Measurements from ENCODE around the gene LDHA. TPM values are rescaled to one million over a fixed set of nuclear protein-coding genes. Genes with fewer than 3 reads are reported as not detected.
A peak's percentile ranks its signal among the peaks of the same experiment; 100 is the strongest.

Gene LDHA
- total RNA-seq, 2 donors from 2014 or later = 94.6 to 147 TPM

DNA sequence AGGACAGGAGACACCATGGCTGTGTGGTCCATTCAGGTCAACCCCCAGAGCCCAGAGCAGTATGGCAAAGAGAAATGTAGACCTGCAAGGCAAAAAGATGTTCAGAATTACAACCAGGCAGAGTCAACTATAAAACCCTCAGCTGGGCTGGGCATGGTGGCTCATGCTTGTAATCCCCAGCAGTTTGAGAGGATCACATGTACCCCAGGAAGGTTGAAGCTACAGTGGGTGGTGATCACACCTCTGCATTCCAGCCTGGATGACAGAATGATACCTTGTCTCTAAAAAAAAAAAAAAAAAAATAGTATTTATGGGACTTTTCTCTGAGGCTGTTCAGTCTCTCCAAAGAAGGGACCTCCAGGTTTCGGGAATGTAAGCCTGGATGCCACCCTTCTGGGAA lies 18.4 kb upstream of the LDHA start:
- Histone ChIP-seq H3K4me3 (no peak overlapping the region), H3K27me3 (no peaks in the 10 kb centered on the region), H3K36me3 (replicated peaks in 1 of 2; ENCODE audit: insufficient read depth in 1 of 2, low read depth in 2 of 2) (no peaks in the 10 kb centered on the region), H3K27ac (no peak overlapping the region), H3K4me1 (no peaks in the 10 kb centered on the region), H3K9me3 (no peaks in the 10 kb centered on the region)
- DNase-seq (no peak), ATAC-seq (no peak)
- intact Hi-C loops (cut with DNase I) = no loop called here
- TF ChIP-seq, protein P1, sequence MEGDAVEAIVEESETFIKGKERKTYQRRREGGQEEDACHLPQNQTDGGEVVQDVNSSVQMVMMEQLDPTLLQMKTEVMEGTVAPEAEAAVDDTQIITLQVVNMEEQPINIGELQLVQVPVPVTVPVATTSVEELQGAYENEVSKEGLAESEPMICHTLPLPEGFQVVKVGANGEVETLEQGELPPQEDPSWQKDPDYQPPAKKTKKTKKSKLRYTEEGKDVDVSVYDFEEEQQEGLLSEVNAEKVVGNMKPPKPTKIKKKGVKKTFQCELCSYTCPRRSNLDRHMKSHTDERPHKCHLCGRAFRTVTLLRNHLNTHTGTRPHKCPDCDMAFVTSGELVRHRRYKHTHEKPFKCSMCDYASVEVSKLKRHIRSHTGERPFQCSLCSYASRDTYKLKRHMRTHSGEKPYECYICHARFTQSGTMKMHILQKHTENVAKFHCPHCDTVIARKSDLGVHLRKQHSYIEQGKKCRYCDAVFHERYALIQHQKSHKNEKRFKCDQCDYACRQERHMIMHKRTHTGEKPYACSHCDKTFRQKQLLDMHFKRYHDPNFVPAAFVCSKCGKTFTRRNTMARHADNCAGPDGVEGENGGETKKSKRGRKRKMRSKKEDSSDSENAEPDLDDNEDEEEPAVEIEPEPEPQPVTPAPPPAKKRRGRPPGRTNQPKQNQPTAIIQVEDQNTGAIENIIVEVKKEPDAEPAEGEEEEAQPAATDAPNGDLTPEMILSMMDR (IDR thresholded peaks at IDR 0.05) = no peak
- no peak for TF ChIP-seq POLR2A (IDR thresholded peaks at IDR 0.05)
- WGBS, 2 donors = 90 to 95% methylated on average over 1 of the region's 1 CpG

DNA sequence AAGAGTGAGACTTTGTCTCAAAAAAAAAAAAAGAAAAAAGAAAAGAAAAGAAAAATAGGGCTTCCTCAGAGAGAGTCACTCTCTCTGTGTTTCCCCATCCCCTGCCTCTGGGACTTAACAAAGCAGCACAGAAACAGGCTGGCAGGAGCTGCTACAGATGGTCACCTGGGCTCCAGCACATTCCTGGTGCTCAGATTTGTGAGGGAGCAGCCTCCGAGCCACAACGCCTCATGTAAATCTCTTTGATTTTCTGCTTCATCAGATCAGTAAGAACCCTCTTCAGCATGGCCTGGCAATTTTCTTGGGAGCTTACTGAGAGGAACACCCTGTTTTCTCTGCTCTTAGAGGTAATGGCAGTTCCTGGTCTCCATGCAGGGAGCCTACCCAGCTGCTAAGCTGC lies 15.2 kb upstream of the LDHA start:
- intact Hi-C loops (cut with DNase I) = no loop called here
- peaks cover 15% of the 10 kb centered on the region for H3K4me1 ChIP-seq
- H3K4me3 ChIP-seq = no peak overlapping the region
- ATAC-seq (no peak), DNase-seq (peak in 3 of 4 donors; percentile 18 to 32 (median 26))
- 40 to 50% methylated on average over 2 of the region's 2 CpGs for WGBS, 2 donors
- TF ChIP-seq POLR2A (IDR thresholded peaks at IDR 0.05) = no peak
- TF ChIP-seq, protein P1 (IDR thresholded peaks at IDR 0.05) = no peak
- no peaks in the 10 kb centered on the region for H3K9me3 ChIP-seq
- H3K27me3 ChIP-seq = no peaks in the 10 kb centered on the region
- no peaks in the 10 kb centered on the region for H3K36me3 ChIP-seq (replicated peaks in 1 of 2; ENCODE audit: insufficient read depth in 1 of 2, low read depth in 2 of 2)
- no peak overlapping the region for H3K27ac ChIP-seq

DNA sequence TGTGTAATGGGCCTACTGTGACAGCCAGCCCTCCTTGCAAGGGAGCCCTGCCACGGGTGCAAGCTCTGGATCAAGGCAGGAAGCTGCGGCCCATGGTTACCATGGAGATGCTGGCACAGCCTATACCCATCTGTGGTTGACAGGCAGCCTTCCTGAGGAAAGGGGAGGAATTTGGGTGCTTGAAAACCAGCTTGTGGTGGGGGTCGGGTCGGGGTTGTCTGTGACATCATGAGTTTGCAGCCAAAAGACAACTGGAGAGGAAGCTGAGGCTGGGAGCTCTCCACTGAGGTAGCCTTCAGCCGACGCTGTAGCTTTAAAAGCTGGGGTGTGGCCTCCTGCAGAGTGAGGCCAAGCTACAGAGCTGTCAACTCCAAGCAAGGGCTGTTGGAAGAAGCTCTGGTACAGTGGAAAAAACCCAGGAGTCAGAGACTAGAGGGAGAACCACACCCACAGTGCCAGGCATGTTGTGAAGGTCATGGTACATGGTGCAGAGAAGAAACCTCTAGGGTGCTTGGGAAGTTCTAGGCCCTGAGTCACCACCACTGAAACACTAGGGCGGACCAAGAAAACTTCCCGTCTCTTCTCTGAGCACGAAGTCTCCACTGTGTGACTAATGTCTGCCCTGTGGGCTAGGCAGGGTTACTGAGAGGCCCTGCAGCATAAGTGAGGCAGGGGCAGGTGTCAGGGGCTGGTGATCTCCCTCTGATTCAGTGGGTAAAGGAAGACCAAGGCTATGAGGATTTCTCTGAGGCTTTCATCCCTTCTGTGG lies 10.8 kb upstream of the LDHA start:
- Histone ChIP-seq H3K4me3 (no peak overlapping the region), H3K27ac (peak overlapping the region; percentile 89 to 95 (median 90)), H3K36me3 (replicated peaks in 1 of 2; ENCODE audit: insufficient read depth in 1 of 2, low read depth in 2 of 2) (no peaks in the 10 kb centered on the region), H3K4me1 (peaks cover 25% of the 10 kb centered on the region), H3K9me3 (no peaks in the 10 kb centered on the region), H3K27me3 (no peaks in the 10 kb centered on the region)
- DNase-seq (peak; percentile 57 to 85 (median 76)), ATAC-seq (peak; percentile 74)
- no peak for TF ChIP-seq POLR2A (IDR thresholded peaks at IDR 0.05)
- TF ChIP-seq, protein P1 (IDR thresholded peaks at IDR 0.05) = no peak
- intact Hi-C loops (cut with DNase I) = no loop called here
- WGBS, 2 donors = 15 to 27% methylated on average over 3 to 9 of the region's 9 CpGs

GRCh38 chr11:18384157-18384641 lies 10.2 kb upstream of the LDHA start:
- intact Hi-C loops (cut with DNase I) = no loop called here
- peak overlapping the region; percentile 89 to 95 (median 90) for H3K27ac ChIP-seq

More at GRCh38 chr11:18384157-18384641, 10.2 kb upstream of the LDHA start:
- Histone ChIP-seq H3K4me1 (peaks cover 25% of the 10 kb centered on the region), H3K4me3 (no peak overlapping the region), H3K9me3 (no peaks in the 10 kb centered on the region), H3K36me3 (replicated peaks in 1 of 2; ENCODE audit: insufficient read depth in 1 of 2, low read depth in 2 of 2) (no peaks in the 10 kb centered on the region), H3K27me3 (no peaks in the 10 kb centered on the region)
- ATAC-seq = peak; percentile 79
- WGBS, 2 donors = 9 to 27% methylated on average over 3 of the region's 3 CpGs
- peak in 2 of 3 donors; percentile 27 to 46 for TF ChIP-seq POLR2A (IDR thresholded peaks at IDR 0.05)
- TF ChIP-seq, protein P1 (IDR thresholded peaks at IDR 0.05) = no peak
- DNase-seq = peak; percentile 56 to 80 (median 71)

All from body of pancreas (tissue), 4 donors.